ENCODE results near the gene GPR17.

GPR17 gene

DNA sequence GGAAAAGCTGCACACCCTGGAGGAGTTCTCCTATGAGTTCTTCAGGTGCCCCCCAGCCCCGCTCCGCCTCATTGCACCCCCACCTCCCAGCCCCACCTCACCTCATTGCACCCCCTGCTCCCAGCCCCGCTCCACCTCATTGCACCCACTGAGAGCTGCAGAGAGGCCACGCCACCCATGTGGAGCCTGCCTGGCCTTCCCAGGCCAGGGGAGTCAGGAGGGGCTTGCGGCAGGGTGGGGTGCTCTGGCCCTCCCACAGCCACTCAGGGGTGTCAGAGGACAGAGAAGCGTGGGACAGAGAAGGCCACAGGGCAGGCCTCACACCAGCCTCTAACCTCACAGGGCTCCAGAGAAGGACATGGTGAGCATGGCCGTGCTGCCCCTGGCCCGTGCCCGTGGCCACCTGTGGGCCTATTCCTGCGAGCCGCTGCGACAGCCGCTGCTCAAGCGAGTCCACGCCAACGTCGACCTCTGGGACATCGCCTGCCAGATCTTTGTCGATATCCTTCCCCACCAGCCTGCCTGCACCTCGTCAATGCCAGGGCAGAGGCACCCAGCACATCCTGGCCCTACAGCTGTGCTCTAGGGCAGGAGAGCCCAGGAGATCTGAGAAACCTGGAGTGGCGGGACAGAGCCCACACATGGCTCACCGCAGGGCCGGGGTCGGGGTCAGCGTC lies 15.0 kb upstream of the GPR17 start:
- no peak for DNase-seq

DNA sequence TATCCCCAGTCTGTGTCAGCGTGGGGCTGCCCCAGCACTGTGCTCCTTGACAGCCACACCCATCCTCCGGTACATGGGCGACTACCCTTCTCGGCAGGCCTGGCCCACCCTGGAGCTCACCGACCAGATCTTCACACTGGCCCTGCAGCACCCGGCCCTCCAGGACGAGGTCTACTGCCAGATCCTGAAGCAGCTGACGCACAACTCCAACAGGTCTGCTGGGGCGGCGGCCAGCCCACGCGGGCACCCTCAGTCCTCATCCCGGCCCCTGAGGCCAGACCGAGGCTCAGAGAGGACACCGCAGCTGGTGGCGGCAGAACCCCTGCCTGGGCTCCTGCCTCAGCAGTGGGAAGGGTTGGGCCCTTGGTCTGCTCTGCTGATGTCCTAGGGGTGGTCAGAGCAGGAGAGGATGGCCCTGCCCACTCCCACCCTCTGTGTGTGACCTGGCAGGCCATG lies 14.4 kb upstream of the GPR17 start:
- no peak for DNase-seq

DNA sequence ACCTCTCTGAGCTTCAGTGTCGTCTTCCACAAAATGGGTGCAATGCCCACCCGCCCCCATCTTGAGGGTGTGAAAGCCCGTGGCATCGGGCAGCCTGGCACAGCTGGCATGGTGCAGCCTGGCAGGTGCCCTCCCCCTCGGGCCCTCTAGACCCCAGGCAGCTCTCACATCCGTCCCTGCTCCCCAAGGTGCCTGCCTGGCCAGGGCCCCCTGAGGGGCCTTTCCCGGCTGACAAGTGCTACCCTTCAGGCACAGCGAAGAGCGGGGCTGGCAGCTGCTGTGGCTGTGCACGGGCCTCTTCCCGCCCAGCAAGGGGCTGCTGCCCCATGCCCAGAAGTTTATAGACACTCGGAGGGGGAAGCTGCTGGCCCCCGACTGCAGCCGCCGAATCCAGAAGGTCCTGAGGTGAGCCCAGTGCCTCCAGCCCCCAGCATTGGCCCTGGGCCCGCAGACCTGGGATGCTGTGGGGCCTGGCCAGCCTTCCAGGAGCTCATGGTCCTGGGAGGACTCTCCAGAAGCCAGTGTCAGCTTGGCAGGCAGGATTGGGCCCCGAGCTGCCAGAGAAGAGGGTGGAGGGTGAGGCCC lies 13.9 kb upstream of the GPR17 start:
- no peak for DNase-seq

DNA sequence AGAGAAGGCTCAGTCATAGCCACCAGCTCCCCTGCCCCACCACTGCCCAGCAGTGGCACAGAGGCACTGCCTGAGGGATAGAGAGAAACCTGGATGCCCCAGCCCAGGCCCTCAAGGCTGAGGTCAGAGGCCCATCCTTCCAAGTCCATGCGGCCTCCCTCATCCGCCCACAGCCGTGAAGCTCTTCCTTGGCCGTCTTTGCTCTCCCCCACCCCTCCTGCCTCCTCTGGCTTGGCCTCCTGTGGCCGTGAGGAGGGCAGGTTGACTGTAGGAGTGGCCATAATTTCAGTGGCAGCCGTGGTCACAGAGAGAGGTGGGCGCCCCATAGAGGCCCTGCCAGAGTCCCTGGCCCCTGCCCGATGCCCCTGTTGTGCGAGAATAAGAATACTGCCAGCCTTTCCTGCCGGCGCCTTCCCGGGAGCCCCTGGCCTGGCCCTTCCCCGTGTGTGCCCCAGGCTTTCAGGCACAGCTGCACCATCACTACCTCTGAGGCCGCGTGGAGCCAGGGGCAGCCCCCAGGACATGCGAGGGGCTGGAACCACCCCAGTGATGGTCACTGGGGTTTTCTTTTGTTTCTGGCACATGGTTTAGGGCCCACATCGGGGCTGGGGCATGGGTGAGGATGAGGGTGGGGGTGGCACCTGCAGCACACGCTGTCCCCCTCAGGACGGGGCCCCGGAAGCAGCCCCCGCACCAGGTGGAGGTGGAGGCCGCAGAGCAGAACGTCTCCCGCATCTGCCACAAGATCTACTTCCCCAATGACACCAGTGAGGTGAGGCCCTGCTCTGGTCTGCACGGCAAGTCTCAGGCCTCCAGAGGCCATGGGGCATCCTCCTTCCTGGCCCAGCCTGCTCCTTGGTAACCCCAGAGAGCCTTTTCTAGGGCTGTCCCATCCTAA lies 13.1 kb upstream of the GPR17 start:
- no peak for DNase-seq

DNA sequence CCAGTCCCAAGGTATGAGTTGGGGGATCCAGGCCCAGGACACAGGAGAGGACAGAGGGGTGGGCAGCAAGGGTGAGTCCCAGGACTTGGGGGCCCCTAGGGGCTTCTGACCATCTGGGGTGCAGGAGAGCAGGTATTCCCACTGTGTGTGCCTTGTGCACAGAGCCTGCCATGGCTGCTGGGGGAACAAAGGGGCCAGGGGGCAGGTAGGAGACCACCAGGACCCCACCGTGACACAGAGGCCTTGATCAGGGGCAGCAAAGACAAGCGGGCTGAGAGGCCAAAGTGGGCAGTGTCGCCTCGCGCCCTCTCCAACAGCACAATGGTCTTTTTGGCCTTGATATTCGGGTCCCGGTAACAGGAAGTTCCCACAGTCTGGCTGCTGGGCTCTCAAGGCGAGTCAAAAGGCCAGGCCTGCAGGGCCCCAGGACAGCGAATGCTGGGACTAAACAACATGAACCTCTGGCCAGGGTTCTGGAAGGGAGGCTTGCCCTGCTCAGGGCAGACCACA lies 12.3 kb upstream of the GPR17 start:
- no peak for DNase-seq

DNA sequence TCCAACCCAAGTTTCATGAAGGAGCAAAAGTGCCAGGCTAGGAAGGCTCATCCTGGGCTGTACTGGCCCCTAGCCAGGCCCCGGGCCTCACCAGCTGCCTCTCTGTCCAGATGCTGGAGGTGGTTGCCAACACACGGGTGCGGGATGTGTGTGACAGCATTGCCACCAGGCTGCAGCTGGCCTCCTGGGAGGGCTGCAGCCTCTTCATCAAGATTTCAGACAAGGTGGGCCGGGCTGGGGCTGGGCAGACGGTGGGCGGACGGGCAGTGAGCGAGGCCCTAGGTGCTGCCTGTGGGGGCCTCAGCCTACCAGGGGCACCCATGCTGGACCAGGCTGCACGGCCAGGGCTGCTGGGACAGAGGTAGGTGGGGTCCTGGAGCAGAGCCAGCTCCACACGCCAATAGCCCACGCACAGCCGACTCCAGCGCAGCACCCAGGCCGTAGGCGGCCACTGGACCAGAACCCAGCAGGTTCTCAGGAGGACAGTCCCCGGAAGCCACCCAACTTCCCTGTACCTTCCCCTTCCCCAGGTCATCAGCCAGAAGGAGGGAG lies 11.8 kb upstream of the GPR17 start:
- no peak for DNase-seq

DNA sequence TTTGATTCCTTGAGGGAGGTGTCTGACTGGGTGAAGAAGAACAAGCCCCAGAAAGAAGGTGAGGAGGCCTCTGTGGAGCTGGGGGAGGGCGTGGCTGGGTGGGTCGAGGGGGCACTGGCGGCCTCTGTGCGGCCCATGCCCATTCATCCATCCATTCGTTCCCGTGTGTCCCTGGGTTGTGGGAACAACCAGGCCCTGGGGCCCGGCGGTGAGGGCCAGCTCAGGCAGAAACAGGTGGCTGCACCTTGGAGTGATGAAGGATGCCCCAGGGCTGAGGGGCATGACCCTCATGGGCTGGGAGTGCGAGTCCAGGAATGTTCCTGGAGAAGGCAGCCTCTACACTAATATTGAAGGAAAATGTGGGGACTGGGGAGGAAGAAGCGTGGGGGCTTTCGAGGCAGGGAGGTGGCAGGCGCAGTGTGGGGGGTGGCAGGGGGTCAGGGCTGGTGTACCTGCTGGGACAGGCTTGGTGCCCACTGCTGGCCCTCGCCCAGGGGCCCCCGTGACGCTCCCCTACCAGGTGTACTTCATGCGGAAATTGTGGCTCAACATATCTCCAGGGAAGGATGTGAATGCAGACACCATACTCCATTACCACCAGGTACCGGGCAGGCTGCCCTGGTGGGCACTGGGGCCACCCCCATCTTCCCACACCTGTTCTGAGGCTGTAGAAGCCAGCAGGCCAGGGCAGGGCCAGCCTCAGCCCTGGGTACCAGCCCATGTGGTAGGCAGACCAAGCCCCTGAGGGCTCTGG lies 11.2 kb upstream of the GPR17 start:
- DNase-seq = no peak

DNA sequence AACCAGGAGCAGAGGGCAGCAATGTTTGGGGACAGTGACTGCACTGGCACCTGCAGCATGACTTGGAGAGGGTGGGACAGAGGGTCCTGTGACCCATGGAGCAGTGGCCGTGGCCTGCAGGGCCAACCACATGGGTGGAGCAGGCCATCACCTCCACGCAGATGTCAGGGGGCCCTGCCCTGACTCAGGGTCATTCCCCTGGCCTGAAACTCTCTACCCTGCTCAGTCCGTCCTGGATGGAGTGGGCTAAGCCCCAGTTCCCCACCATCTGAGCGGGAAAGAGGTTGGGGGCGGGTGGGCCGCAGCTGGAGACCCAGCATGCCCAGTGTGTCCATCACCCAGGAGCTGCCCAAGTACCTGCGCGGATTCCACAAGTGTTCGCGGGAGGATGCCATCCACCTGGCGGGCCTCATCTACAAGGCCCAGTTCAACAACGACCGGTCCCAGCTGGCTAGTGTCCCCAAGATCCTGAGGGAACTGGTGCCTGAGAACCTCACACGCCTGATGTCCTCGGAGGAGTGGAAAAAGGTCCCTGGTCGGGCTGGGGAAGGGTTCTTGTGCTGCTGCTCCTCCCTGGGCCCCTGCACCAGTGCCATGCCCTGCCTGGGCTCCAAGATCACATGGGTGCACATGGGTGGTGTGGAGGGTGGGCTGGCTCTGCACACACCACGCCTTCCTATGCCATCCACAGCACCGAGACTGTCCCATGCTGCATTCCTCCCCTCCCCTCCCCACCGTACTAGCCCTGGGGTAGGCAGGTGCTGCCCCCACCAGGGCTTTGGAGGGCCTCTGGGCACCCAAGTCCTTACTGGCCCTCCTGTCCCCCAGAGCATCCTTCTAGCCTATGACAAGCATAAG lies 10.3 kb upstream of the GPR17 start:
- DNase-seq = no peak

DNA sequence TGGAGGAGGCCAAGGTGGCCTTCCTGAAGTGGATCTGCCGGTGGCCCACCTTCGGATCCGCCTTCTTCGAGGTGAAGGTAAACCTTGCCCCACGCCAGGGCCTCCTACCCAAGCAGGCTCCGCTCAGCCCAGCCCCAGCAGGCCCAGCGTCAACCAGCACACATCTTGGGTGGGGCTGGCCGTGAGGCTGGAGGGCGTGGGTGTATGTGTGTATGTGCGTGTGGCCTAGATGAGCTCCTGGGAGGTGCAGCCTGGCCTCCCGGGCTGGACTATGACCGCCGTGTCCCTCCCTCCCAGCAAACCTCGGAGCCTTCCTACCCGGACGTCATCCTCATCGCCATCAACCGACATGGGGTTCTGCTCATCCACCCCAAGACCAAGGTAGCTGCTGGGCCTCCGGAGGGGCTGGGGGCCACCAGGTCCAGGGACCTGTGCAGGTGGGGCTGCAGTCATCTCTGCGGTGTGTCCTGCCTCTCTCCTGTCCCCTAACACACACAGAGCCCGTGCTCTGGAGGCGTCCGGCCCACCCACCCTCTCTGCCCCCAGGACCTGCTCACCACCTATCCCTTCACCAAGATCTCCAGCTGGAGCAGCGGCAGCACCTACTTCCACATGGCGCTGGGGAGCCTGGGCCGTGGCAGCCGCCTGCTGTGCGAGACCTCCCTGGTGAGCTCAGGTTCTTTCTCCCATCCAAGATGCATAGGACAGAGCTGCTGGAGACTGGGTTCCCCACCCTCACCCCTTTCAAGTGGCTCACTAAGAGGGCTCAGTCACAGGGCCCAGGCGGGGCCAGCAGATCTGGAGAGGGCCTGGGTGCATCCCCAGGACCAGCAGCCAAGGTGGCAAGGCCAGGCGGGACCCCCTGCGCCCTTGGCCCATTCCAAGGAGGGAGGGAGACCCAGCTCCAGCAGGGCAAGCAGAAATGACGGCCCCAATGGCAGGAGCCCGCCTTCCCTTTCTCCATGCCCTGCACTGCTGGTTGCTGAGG lies 9.4 kb upstream of the GPR17 start:
- no peak for DNase-seq

DNA sequence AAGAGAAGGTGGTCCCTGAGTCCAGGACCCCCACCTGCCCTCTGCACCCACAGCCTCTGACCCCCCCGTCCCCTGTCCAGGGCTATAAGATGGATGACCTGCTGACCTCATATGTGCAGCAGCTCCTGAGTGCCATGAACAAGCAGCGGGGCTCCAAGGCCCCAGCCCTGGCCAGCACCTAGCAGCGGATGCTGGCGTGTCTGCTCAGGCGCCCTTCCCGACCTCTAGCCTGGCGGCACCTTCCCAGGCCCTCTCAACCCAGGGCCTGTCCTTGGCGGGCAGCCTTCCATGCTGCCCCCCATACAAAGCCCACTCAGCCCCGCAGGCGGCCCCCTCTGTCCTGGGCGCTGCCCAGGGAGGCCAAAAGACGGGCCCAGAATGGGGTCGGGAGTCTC lies 8.7 kb upstream of the GPR17 start:
- DNase-seq = no peak

DNA sequence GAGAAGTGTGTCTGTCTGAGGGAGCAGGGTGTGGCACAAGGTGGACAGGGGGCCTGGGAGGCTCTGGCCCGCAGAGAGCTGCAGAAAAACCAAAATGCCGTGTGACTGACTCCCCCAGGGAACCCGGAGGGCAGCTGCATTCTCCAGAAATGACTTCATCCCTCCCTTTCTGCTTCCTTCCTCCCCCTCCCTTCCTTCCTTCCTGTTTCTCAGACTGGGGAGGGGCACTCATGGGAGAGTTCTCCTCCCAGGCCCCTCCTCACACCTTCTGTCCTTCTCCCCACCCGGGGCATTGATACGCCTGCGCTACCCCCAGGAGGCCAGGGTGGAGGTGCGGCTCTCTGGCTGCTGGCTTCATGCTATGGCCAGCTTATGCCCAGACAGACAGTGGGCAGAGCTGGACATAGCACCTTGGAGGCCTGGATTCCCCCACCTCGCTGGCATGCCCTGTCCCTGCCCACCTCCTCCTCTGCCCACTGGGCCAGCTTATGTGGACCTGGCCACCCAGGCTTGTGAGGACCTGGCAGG lies 8.2 kb upstream of the GPR17 start:
- DNase-seq = no peak

DNA sequence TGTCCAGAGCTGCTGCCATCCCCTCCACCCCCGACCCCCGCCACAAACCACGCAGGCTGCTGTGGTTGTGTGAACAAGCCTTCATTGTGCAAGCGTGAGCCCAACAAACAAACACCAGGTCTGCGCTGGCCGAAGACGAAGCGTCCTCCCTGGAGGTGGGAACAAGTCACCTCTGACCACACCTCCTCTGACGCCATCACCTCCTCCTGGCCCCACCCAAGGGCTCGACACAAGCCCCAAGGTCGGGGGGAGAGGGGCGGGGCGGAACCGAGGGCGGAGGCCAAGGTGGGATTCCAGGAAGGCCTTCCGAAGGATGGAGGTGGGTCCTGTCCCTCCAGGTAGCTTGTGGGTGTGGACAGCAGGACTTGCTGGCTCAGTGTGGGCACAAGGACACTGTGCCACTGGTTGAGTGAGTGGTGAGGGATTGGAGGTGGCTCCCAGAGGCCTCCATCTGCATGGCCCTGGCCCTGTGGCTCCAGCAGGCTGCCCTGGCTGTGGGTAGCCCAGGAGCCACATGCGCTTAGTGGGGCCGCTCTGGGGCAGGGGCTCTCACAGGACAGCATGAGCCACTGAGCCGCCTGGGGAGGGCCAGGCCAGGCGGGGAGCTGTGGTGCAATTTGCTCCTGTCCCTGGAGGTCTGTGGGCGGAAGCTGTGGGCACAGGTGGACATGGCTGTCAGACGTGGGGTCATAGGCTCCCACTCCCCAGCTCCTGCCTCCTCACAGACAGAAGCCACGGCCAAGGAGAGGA lies 7.4 kb upstream of the GPR17 start:
- DNase-seq = no peak

DNA sequence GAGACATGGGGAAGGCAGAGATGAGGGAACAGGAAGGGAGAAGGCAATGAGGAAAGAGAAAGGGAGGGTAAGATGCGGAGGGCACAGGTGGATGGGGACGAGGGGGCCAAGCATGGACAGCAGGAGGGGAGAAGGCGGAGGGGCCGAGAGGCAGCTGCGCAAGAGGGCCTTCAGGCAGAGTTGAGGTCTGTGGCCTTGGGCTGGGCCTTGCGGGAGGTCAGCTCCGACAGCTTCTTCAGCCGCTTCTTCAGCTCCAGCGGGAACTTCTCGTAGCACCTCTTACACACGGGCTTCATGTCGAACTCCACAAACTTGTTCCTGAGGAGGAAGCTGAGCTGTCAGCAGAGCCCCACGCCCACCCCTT lies 6.9 kb upstream of the GPR17 start:
- no peak for DNase-seq

DNA sequence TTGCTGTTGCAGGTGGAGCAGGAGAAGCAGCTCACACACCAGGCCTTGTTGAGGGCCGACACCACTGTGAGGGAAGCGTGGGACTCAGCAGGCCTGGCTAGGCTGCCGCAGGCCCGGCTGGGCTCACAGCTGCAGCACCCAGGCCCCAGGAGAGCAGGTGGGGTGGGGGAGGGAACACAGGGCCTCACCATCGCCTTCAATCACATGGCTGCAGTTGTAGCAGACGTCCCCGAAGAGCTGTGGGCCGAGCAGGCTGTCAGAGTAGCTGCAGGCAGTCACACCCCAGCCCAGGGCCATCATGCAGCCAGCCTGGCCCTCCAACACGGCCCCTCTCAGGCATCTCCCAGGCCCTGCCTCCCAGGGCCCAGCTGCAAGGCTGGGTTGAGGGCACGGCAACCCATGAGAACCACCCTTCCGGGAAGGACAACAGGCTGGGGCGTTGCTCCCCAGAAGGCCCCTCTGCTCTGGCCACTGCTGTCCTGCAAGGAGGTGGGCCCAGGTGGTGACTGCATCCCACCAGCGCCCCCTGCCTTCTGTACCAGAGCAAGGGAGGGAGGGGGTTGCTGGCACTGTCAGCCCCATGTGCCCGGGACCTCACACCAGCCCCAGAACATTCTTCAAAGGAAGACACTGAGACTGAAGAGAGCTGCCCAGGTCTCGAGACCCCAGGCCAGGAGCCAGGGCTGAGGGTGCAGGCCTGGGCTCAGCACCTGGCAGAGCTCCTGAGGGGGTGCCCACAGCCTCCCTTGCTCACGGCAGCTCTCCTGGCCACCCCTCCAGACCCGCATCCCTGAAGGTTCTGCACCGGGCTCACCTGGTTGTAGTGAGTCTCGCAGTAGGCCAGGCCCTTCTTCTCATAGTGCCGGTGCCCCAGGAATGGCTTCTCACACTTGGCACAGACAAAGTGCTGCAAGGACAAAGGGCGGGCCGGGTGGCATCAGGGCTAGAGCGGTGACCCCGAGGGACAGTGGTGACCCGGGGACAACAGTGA lies 5.6 kb upstream of the GPR17 start:
- peak; percentile 18 for DNase-seq

DNA sequence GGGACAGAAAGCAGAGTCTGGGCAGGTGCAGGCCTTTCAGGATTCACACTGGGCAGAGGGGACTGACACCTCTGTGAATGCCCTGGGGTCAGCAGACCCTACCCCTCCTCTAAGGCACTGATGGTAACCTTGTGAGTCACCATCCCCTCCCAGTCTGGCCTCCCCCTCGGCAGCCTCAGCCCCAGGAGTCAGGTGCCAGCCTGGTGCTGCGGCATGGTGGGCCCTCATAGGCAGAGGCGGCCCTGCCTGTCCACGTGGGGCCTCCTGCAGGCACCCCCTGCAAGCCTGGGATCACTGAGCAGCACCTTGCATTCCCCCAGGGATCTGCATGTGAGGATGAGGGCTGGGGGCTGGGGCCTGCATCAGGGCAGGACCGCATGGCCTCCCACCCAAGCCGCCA lies 4.8 kb upstream of the GPR17 start:
- DNase-seq = no peak

DNA sequence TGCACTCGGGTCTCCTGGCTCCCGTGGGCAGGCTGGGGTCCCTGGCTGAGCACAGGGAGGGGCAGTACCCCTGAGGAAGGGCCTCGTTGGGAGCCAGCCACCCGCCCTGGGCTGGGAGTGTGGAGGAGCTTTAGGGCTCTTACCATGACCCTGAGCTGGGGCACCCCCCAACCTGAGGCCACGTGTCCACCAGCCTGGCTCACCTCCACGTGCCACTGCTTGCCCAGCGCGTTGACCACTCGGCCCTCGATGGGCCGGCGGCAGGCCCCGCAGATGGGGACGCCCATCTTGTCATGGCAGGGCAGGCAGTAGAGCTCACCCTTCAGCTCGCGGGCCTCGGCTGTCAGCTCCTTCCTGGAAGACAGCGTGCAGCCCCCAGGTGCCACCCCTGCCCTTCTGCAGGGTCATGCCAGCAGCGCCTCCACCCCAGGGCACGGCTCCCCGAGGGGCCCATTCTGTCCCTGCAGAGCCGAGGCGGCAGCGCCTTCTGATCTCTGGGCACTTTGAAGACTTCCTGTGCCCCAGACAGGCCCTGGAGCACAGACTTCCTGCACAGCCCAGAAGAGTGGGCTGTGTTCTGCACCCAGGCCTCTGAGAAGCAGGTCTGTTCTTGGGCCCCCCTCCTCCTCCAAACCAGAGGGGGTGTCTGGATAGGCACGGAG lies 4.0 kb upstream of the GPR17 start:
- no peak for DNase-seq

DNA sequence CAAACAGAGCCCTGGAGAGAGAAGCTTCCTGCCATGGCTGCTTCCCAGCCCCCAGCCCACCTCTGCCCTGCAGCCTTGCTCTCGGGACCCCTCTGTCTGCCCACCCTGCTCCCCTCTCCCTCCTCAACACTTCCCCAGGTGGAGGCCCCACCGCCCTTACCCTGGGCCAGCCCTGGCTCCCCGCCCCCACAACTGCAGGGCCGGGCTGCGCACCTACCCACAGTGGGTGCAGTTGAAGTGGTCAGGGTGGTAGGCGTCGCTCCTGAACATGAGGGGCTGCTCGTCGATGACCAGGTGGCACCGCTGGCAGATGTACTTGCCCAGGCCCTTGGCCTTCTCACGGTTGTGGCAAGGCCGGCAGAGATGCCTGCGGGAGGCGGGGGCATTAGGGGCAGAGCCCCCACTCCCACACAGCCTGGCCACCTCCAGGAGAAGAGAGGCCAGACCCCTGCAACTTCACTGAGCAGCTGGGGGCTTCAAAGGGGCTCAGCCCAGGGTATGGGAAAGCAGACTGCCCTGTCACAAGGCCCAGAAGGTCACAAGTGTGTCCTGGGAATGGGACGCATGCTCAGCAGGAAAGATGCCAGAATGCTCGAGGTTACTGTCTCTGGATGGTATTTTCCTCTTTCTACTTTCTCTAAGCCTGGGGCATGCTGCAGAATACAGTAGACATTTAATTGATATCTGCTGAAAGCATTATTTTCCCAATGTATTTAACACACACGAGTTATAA lies 3.1 kb upstream of the GPR17 start:
- DNase-seq = no peak

All from NCI-H510A (cell line).